Upper lobe of left lung (tissue), 4 donors: ENCODE measurements around the gene FTO.

ENCODE experiments used
- CTCF ChIP-seq, 6 experiments: fragments of 450-650 bp in 4 of 6; fragments of 200-600 bp in 2 of 6; sonication (generic) in 2 of 6; IDR thresholded peaks; one replicate each; pipeline ENCODE4 v1.5.1; 2016 to 2019; ENCODE audit warnings: antibody characterized with exemption in 6 of 6
- EP300 ChIP-seq, 4 donors: sonication (generic); formaldehyde crosslinking; IDR thresholded peaks; one replicate each; pipeline ENCODE4 v1.5.1; 2017; ENCODE audit warnings: antibody characterized with exemption in 4 of 4, control low read depth in 2 of 4
- POLR2A ChIP-seq, 4 donors: fragments of 450-650 bp; IDR thresholded peaks; one replicate each; pipeline ENCODE4 v1.5.1; 2016 to 2017; ENCODE audit warnings: antibody characterized with exemption in 4 of 4, mild to moderate bottlenecking in 2 of 4

- no peak for TF ChIP-seq CTCF (IDR thresholded peaks at IDR 0.05)
- no peak for TF ChIP-seq POLR2A (IDR thresholded peaks at IDR 0.05)
- TF ChIP-seq EP300 (IDR thresholded peaks at IDR 0.05) = no peak
These were observed 455.0 kb downstream of the FTO start for GRCh38 chr16:54158986-54159385.
